Stomach (tissue), 9 donors: ENCODE data around the gene CAMKK1. TPM values are rescaled to one million over a fixed set of nuclear protein-coding genes. Genes with fewer than 3 reads are reported as not detected.

Experiments used
- DNase-seq, 2 donors: peaks; one replicate each; pipeline versions ENCODE4 v3.0.0 to v3.0.0-alpha.2; 2013 to 2019
- H3K27ac ChIP-seq, 5 donors: fragments of 200-600 bp in 4 of 5; sonication (generic) in 4 of 5; one replicate each; pipeline ENCODE4 v1.5.1; 2013 to 2019; ENCODE audit warnings: mild to moderate bottlenecking in 1 of 5, moderate library complexity in 1 of 5
- H3K27me3 ChIP-seq, 3 donors: fragments of 200-600 bp; sonication (generic); one replicate each; pipeline ENCODE4 v1.5.1; 2017 to 2019; ENCODE audit warnings: mixed run types in 1 of 3
- H3K36me3 ChIP-seq, 4 donors: fragments of 200-600 bp; sonication (generic); 1 replicate in 3 of 4; 2 replicates in 1 of 4; pipeline ENCODE4 v1.5.1; 2016 to 2019
- H3K4me1 ChIP-seq, 4 donors: fragments of 200-600 bp; sonication (generic); one replicate each; pipeline ENCODE4 v1.5.1; 2016 to 2019
- H3K4me3 ChIP-seq, 4 donors: fragments of 200-600 bp; sonication (generic) in 3 of 4; one replicate each; pipeline ENCODE4 v1.5.1; 2016 to 2019; ENCODE audit warnings: mild to moderate bottlenecking in 1 of 4
- H3K9me3 ChIP-seq, 4 donors: fragments of 200-600 bp; sonication (generic); one replicate each; pipeline ENCODE4 v1.5.1; 2016 to 2019
- CTCF ChIP-seq, 7 experiments: fragments of 450-650 bp in 4 of 7; fragments of 200-600 bp in 3 of 7; sonication (generic) in 3 of 7; IDR thresholded peaks; one replicate each; pipeline ENCODE4 v1.5.1; 2016 to 2019; ENCODE audit warnings: antibody characterized with exemption in 7 of 7, control low read depth in 2 of 7, mild to moderate bottlenecking in 1 of 7
- EP300 ChIP-seq: sonication (generic); formaldehyde crosslinking; IDR thresholded peaks from one replicate; pipeline ENCODE4 v1.6.1; 2017; ENCODE audit warnings: antibody characterized with exemption
- POLR2A ChIP-seq, 4 donors: fragments of 450-650 bp; IDR thresholded peaks; one replicate each; pipeline ENCODE4 v1.6.1; 2016; ENCODE audit warnings: antibody characterized with exemption in 4 of 4, control low read depth in 2 of 4, mild to moderate bottlenecking in 1 of 4, moderate library complexity in 1 of 4
- POLR2AphosphoS5 ChIP-seq, 3 donors: sonication (generic); formaldehyde crosslinking; IDR thresholded peaks; one replicate each; pipeline ENCODE4 v1.6.1; 2016; ENCODE audit warnings: antibody characterized with exemption in 3 of 3
- WGBS, 5 donors: extraction: QIAGEN DNeasy Blood & Tissue Kit in 3 of 5; methylation state at CpG; one replicate each; pipeline versions ENCODE4 v1.1.5 to v1.1.7; 2013 to 2018; 5-methylcytosine and 5-hydroxymethylcytosine counted together
- intact Hi-C: fragments of 100-400 bp; cut with DNase I; formaldehyde crosslinking; loops from one replicate; pipeline ENCODE4 v1.15.1; 2023; ENCODE audit warnings: low total_unique reads
- polyA plus RNA-seq, 3 donors: library from polyadenylated mRNA; stranded (reverse); fragments of 200-250 nt; gene quantifications; one replicate each; pipeline ENCODE4 v1.2.3, GENCODE V29; 2013
- total RNA-seq, 5 donors: library from RNA; depleted of rRNA; stranded (reverse); fragments of >200 nt; gene quantifications; one replicate each; pipeline versions ENCODE4 v1.1.0 to v1.2.3, GENCODE V29; 2014 to 2016
- donor health status: healthy with polysubstance abuse.
- donor health status: Bipolar disorder and iron deficiency.
- donor health status: healthy.

Gene CAMKK1
- total and polyA plus RNA-seq, 8 donors: 0.58 to 15.1 (median 4.6) TPM

- no peak for DNase-seq
- Histone ChIP-seq H3K4me3 (no peak overlapping the region), H3K27ac (peak overlapping the region in 3 of 5 donors; percentile 86 to 88 (median 87)), H3K36me3 (no peaks in the 10 kb centered on the region), H3K9me3 (no peaks in the 10 kb centered on the region), H3K4me1 (peaks cover 37 to 44% (median 43%) of the 10 kb centered on the region in 4 donors), H3K27me3 (no peaks in the 10 kb centered on the region)
- WGBS, 5 donors: 55 to 61% (median 58%) methylated on average over 14 to 15 of the region's 15 CpGs
- intact Hi-C loops: no loop called here
- TF ChIP-seq CTCF (IDR thresholded peaks at IDR 0.05): no peak
- TF ChIP-seq EP300: no peak
- no peak for TF ChIP-seq POLR2AphosphoS5 (IDR thresholded peaks at IDR 0.05)
- no peak for TF ChIP-seq POLR2A (IDR thresholded peaks at IDR 0.05)
Measured at GRCh38 chr17:3896108-3896967, 3.5 kb upstream of the CAMKK1 start.

- no peaks in the 10 kb centered on the region for H3K36me3 ChIP-seq
- intact Hi-C loops: no loop called here
Measured at GRCh38 chr17:3895354-3895753, 2.5 kb upstream of the CAMKK1 start.

GRCh38 chr17:3894911-3895343 lies 2.1 kb upstream of the CAMKK1 start:
- WGBS, 5 donors: 16 to 33% (median 24%) methylated on average over 2 of the region's 2 CpGs
- Histone ChIP-seq H3K4me1 (peaks cover 50 to 58% (median 57%) of the 10 kb centered on the region in 4 donors), H3K27me3 (no peaks in the 10 kb centered on the region), H3K36me3 (no peaks in the 10 kb centered on the region), H3K4me3 (no peak overlapping the region), H3K27ac (peak overlapping the region; percentile 69 to 88 (median 87)), H3K9me3 (no peaks in the 10 kb centered on the region)
- peak; percentile 68 to 80 for DNase-seq
- intact Hi-C loops: no loop called here
- no peak for TF ChIP-seq POLR2A (IDR thresholded peaks at IDR 0.05)
- TF ChIP-seq CTCF (IDR thresholded peaks at IDR 0.05): no peak
- no peak for TF ChIP-seq EP300
- peak; percentile 29 to 72 (median 69) for TF ChIP-seq POLR2AphosphoS5 (IDR thresholded peaks at IDR 0.05)

More at GRCh38 chr17:3895354-3895753, 2.5 kb upstream of the CAMKK1 start:
- H3K4me1 ChIP-seq: peaks cover 46 to 54% (median 53%) of the 10 kb centered on the region in 4 donors
- 79 to 96% (median 94%) methylated on average over 3 of the region's 3 CpGs for WGBS, 5 donors
- TF ChIP-seq CTCF (IDR thresholded peaks at IDR 0.05) (no peak), POLR2AphosphoS5 (IDR thresholded peaks at IDR 0.05) (no peak), EP300 (no peak), POLR2A (IDR thresholded peaks at IDR 0.05) (no peak)
- H3K9me3 ChIP-seq: no peaks in the 10 kb centered on the region
- H3K27ac ChIP-seq: peak overlapping the region; percentile 69 to 88 (median 87)
- H3K27me3 ChIP-seq: no peaks in the 10 kb centered on the region
- no peak for DNase-seq
- H3K4me3 ChIP-seq: no peak overlapping the region

- Histone ChIP-seq H3K4me1 (peaks cover 55 to 66% (median 64%) of the 10 kb centered on the region in 4 donors), H3K36me3 (no peaks in the 10 kb centered on the region), H3K9me3 (no peaks in the 10 kb centered on the region), H3K4me3 (no peak overlapping the region), H3K27ac (peak overlapping the region; percentile 37 to 88 (median 87)), H3K27me3 (no peaks in the 10 kb centered on the region)
- no peak for DNase-seq
- 67 to 87% (median 79%) methylated on average over 5 of the region's 5 CpGs for WGBS, 5 donors
- intact Hi-C loops: no loop called here
- no peak for TF ChIP-seq POLR2AphosphoS5 (IDR thresholded peaks at IDR 0.05)
- no peak for TF ChIP-seq CTCF (IDR thresholded peaks at IDR 0.05)
- no peak for TF ChIP-seq POLR2A (IDR thresholded peaks at IDR 0.05)
Measured at GRCh38 chr17:3894188-3894587, 1.3 kb upstream of the CAMKK1 start.
